OCI-LY3 (cell line): ENCODE results near the gene PTPRN2.

Experiments used
- EZH2phosphoT487 ChIP-seq: fragments of 200-600 bp; shearing (Covaris generic); IDR thresholded peaks from 2 replicates; pipeline ENCODE4 v1.6.1; 2018; ENCODE audit warnings: antibody characterized with exemption, mixed run types, low read depth
- TF ChIP-seq, protein P1 (sequence below): fragments of 200-600, 300-600 bp; sonication (generic); IDR thresholded peaks from 2 replicates; pipeline ENCODE4 v1.5.1; 2014; ENCODE audit warnings: antibody characterized with exemption, low read length, low read depth

DNA sequence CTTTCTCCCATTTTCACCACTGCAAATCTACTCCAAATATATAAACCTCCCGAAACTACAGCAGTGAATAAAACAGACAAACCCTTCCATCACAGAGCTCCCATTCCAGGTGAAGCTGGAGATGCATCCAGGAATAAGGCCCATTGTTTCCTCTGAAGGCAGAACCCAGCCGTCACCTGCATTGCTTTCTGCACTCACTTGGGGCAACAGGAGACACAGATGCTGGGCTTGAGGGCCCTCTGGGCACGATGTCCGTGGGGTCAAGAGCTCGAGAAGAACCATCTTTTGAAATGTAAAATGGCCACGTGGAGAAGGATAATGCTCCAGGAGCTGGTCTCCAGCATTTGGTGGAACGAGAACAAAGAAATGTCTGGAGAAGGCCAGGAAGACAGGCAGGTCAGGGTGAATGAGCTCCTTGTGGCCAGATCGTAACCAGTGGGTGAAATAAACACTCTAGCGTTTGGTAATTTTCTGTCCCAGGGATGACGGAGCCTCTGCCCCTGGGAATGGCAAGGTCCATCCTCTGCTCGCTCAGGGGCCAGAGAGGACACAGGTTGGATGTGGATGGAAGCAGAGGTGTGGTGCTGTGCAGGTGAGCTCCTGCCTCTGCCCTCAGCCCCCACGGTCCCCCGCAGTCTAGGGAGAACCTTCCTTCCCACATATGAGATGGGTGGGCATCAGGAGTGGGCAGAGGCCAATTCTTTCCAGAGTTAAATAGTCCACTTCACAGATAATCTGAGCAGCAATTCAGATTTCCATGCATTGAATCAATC lies 694.7 kb downstream of the PTPRN2 start:
- TF ChIP-seq, protein P1, sequence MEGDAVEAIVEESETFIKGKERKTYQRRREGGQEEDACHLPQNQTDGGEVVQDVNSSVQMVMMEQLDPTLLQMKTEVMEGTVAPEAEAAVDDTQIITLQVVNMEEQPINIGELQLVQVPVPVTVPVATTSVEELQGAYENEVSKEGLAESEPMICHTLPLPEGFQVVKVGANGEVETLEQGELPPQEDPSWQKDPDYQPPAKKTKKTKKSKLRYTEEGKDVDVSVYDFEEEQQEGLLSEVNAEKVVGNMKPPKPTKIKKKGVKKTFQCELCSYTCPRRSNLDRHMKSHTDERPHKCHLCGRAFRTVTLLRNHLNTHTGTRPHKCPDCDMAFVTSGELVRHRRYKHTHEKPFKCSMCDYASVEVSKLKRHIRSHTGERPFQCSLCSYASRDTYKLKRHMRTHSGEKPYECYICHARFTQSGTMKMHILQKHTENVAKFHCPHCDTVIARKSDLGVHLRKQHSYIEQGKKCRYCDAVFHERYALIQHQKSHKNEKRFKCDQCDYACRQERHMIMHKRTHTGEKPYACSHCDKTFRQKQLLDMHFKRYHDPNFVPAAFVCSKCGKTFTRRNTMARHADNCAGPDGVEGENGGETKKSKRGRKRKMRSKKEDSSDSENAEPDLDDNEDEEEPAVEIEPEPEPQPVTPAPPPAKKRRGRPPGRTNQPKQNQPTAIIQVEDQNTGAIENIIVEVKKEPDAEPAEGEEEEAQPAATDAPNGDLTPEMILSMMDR: no peak
- no peak for TF ChIP-seq EZH2phosphoT487
